CD4-positive, CD25-positive, alpha-beta regulatory T cell (primary cell): ENCODE measurements around the gene SMARCD1. TPM values are rescaled to one million over a fixed set of nuclear protein-coding genes. Genes with fewer than 3 reads are reported as not detected.

Experiments
- polyA plus RNA-seq, 4 donors: library from polyadenylated mRNA; unstranded; fragments of 300-500 nt; fragmentation: Illumina TruSeq; gene quantifications; one replicate each; pipeline ENCODE4 v1.2.3, GENCODE V29; 2021
- total RNA-seq: library from RNA; stranded (reverse); gene quantifications from one replicate; pipeline ENCODE4 v1.2.3, GENCODE V29; 2022

SMARCD1 gene
- total and polyA plus RNA-seq, 5 donors from 2014 or later = 12.0 to 75.2 (median 14.7) TPM

Other genes with a start within 250 kb of the SMARCD1 start
- gene BCDIN3D, start 242.2 kb upstream of the SMARCD1 start, total RNA-seq = 4.6 TPM
- 1 to 10 TPM; 7.3 to 9.8 (median 8.7) TPM for gene BCDIN3D, start 242.2 kb upstream of the SMARCD1 start, polyA plus RNA-seq
- 0.10 TPM for gene FAIM2, start 181.4 kb upstream of the SMARCD1 start, total RNA-seq
- gene FAIM2, start 181.4 kb upstream of the SMARCD1 start, polyA plus RNA-seq = 1 to 10 TPM in 3 of 4 donors, under 1 TPM in 1; 0.31 to 6.5 (median 3.1) TPM
- gene AQP2, start 134.6 kb upstream of the SMARCD1 start, total RNA-seq = not detected
- not detected for gene AQP2, start 134.6 kb upstream of the SMARCD1 start, polyA plus RNA-seq
- gene AQP5, start 123.5 kb upstream of the SMARCD1 start, total RNA-seq = not detected
- not detected for gene AQP5, start 123.5 kb upstream of the SMARCD1 start, polyA plus RNA-seq
- not detected for gene AQP6, start 112.4 kb upstream of the SMARCD1 start, total RNA-seq
- not detected for gene AQP6, start 112.4 kb upstream of the SMARCD1 start, polyA plus RNA-seq
- 17.2 TPM for gene RACGAP1, start 59.8 kb upstream of the SMARCD1 start, total RNA-seq
- gene RACGAP1, start 59.8 kb upstream of the SMARCD1 start, polyA plus RNA-seq = 10 to 100 TPM; 17.1 to 22.9 (median 18.0) TPM
- 2.1 TPM for gene ASIC1, start 27.7 kb upstream of the SMARCD1 start, total RNA-seq
- gene ASIC1, start 27.7 kb upstream of the SMARCD1 start, polyA plus RNA-seq = under 1 TPM in 3 of 4 donors, not detected in 1; 0.47 to 0.49 (median 0.49) TPM
- gene GPD1, start 18.7 kb downstream of the SMARCD1 start, total RNA-seq = not detected
- under 1 TPM in 1 of 4 donors, not detected in 3; 0.06 TPM for gene GPD1, start 18.7 kb downstream of the SMARCD1 start, polyA plus RNA-seq
- gene COX14, start 26.9 kb downstream of the SMARCD1 start, total RNA-seq = 46.4 TPM
- 100 to 1,000 TPM; 256 to 297 (median 268) TPM for gene COX14, start 26.9 kb downstream of the SMARCD1 start, polyA plus RNA-seq
- gene CERS5, start 82.0 kb downstream of the SMARCD1 start, total RNA-seq = 61.9 TPM
- gene CERS5, start 82.0 kb downstream of the SMARCD1 start, polyA plus RNA-seq = 10 to 100 TPM; 45.4 to 59.6 (median 51.8) TPM
- gene LIMA1, start 198.2 kb downstream of the SMARCD1 start, total RNA-seq = 19.0 TPM
- gene LIMA1, start 198.2 kb downstream of the SMARCD1 start, polyA plus RNA-seq = 10 to 100 TPM; 14.3 to 19.3 (median 17.6) TPM